Measurements from ENCODE around the gene VEGFC.

GRCh38 chr4:176742211-176742610, 50.5 kb downstream of the VEGFC start:
- TF ChIP-seq, protein P1, sequence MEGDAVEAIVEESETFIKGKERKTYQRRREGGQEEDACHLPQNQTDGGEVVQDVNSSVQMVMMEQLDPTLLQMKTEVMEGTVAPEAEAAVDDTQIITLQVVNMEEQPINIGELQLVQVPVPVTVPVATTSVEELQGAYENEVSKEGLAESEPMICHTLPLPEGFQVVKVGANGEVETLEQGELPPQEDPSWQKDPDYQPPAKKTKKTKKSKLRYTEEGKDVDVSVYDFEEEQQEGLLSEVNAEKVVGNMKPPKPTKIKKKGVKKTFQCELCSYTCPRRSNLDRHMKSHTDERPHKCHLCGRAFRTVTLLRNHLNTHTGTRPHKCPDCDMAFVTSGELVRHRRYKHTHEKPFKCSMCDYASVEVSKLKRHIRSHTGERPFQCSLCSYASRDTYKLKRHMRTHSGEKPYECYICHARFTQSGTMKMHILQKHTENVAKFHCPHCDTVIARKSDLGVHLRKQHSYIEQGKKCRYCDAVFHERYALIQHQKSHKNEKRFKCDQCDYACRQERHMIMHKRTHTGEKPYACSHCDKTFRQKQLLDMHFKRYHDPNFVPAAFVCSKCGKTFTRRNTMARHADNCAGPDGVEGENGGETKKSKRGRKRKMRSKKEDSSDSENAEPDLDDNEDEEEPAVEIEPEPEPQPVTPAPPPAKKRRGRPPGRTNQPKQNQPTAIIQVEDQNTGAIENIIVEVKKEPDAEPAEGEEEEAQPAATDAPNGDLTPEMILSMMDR (IDR thresholded peaks at IDR 0.05): no peak
- TF ChIP-seq POLR2A (IDR thresholded peaks at IDR 0.05): no peak
